ENCODE data around the gene HSD17B10. TPM values are rescaled to one million over a fixed set of nuclear protein-coding genes. Genes with fewer than 3 reads are reported as not detected.
"Not testable (repeated sequence)": the region's sequence is repeated elsewhere in the genome, so short reads cannot be mapped to it uniquely, and the experiment has no call there.

The HSD17B10 gene
- total RNA-seq, 1 donor from 2014 or later: 139 TPM

- intact Hi-C loops (cut with micrococcal nuclease): loop anchor here (1.0 to 10.0 kb wide), 3 partner anchors 11 to 1382 kb away; partner anchors contain the start of genes HSD17B10, MAGED2 and PHF8
- peaks cover 21% of the 10 kb centered on the region for H3K4me1 Mint-ChIP-seq (ENCODE audit: low read depth)
- peaks cover 16% of the 10 kb centered on the region for H3K36me3 Mint-ChIP-seq (ENCODE audit: low read depth)
- H3K27me3 Mint-ChIP-seq (ENCODE audit: low read depth): no peaks in the 10 kb centered on the region
- H3K4me3 Mint-ChIP-seq (ENCODE audit: low read depth): peak within 1 kb of the TSS; percentile 95
- no peak for DNase-seq (ENCODE audit: low spot score)
- no peaks in the 10 kb centered on the region for H3K9me3 Mint-ChIP-seq
- H3K27ac Mint-ChIP-seq: peak within 1 kb of the TSS; percentile 79
Measured at GRCh38 chrX:53422861-53423306, 11.3 kb downstream of the HSD17B10 start, which contains the start of gene RIBC1. RIBC1 (plus strand) TSS chrX:53422873; CDS start chrX:53426277, 3,404 bp downstream.

- Mint-ChIP-seq H3K27ac (peak within 1 kb of the TSS; percentile 79), H3K4me3 (ENCODE audit: low read depth) (peak within 1 kb of the TSS; percentile 95), H3K27me3 (ENCODE audit: low read depth) (no peaks in the 10 kb centered on the region), H3K9me3 (no peaks in the 10 kb centered on the region), H3K4me1 (ENCODE audit: low read depth) (peaks cover 25% of the 10 kb centered on the region), H3K36me3 (ENCODE audit: low read depth) (peaks cover 21% of the 10 kb centered on the region)
- peak; percentile 94 for DNase-seq (ENCODE audit: low spot score)
- intact Hi-C loops (cut with micrococcal nuclease): loop anchor here (1.0 to 10.0 kb wide), 3 partner anchors 12 to 1383 kb away; partner anchors contain the start of genes HSD17B10, MAGED2 and PHF8
Measured at GRCh38 chrX:53422086-53422860, 11.9 kb downstream of the HSD17B10 start, which contains the start of gene SMC1A. SMC1A (minus strand) TSS chrX:53422654; CDS start chrX:53422600, 54 bp downstream.

GRCh38 chrX:53421772-53422085 lies 12.4 kb downstream of the HSD17B10 start:
- peaks cover 25% of the 10 kb centered on the region for H3K4me1 Mint-ChIP-seq (ENCODE audit: low read depth)
- H3K27me3 Mint-ChIP-seq (ENCODE audit: low read depth): no peaks in the 10 kb centered on the region
- intact Hi-C loops (cut with micrococcal nuclease): loop anchor here (1.0 to 10.0 kb wide), 3 partner anchors 13 to 1383 kb away; partner anchors contain the start of genes HSD17B10, MAGED2 and PHF8
- DNase-seq (ENCODE audit: low spot score): no peak
- H3K27ac Mint-ChIP-seq: peak overlapping the region; percentile 79
- H3K9me3 Mint-ChIP-seq: no peaks in the 10 kb centered on the region
- peak overlapping the region; percentile 95 for H3K4me3 Mint-ChIP-seq (ENCODE audit: low read depth)
- H3K36me3 Mint-ChIP-seq (ENCODE audit: low read depth): peaks cover 21% of the 10 kb centered on the region

DNA sequence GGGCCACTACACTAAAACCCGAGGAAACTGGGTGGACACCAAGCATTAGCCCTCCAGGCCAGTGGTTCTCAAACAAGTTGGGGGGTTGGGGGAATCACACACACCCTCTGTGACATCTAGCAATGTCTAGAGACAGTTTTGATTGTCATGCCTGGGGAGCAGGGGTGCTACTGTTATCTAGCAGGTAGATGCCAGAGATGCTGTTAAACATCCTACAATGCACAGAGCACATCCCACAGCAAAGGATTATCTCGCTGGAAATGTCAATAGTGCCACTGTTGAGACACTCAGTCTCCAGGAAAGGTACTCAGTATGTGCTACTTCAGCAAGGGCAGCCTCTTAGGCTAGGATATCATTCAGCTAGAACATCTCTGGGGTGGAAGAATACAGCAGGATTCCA lies 13.0 kb downstream of the HSD17B10 start:
- Mint-ChIP-seq H3K27me3 (ENCODE audit: low read depth) (no peaks in the 10 kb centered on the region), H3K36me3 (ENCODE audit: low read depth) (peaks cover 21% of the 10 kb centered on the region), H3K4me3 (ENCODE audit: low read depth) (peak overlapping the region; percentile 95), H3K4me1 (ENCODE audit: low read depth) (peaks cover 25% of the 10 kb centered on the region), H3K9me3 (no peaks in the 10 kb centered on the region), H3K27ac (peak overlapping the region; percentile 79)
- intact Hi-C loops (cut with micrococcal nuclease): loop anchor here (5.0 to 10.0 kb wide), 2 partner anchors 621 to 1384 kb away; partner anchors contain the start of genes MAGED2 and PHF8
- DNase-seq (ENCODE audit: low spot score): no peak

DNA sequence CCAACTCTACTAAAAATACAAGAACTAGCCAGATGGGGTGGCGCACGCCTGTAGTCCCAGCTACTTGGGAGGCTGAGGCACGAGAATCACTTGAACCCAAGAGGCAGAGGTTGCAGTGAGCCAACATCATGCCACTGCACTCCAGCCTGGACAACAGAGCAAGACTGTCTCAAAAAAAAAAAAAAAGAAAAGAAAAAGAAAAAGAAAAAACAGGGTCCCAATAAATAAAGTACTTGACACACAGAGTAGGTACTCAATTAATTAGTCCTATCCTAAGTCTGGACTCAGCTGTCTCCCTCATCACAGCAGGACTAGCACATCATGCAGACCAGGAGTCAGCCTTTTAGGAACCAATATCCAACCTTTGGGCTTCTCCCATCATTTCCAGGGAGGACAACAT lies 13.8 kb downstream of the HSD17B10 start:
- not testable (repeated sequence) for H3K27me3 Mint-ChIP-seq (ENCODE audit: low read depth); H3K27ac Mint-ChIP-seq; DNase-seq (ENCODE audit: low spot score); H3K9me3 Mint-ChIP-seq
- Mint-ChIP-seq H3K4me1 (ENCODE audit: low read depth) (peaks cover 25% of the 10 kb centered on the region), H3K4me3 (ENCODE audit: low read depth) (peak overlapping the region; percentile 95), H3K36me3 (ENCODE audit: low read depth) (peaks cover 21% of the 10 kb centered on the region)
- intact Hi-C loops (cut with micrococcal nuclease): loop anchor here (5.0 to 10.0 kb wide), 2 partner anchors 622 to 1384 kb away; partner anchors contain the start of genes MAGED2 and PHF8

- Mint-ChIP-seq H3K36me3 (ENCODE audit: low read depth) (peaks cover 44% of the 10 kb centered on the region), H3K4me3 (ENCODE audit: low read depth) (no peak overlapping the region), H3K9me3 (no peaks in the 10 kb centered on the region)
Measured at GRCh38 chrX:53412446-53412845, 21.7 kb downstream of the HSD17B10 start.

GRCh38 chrX:53403535-53403934 lies 30.6 kb downstream of the HSD17B10 start:
- Mint-ChIP-seq H3K4me3 (ENCODE audit: low read depth) (no peak overlapping the region), H3K36me3 (ENCODE audit: low read depth) (peaks cover 54% of the 10 kb centered on the region), H3K9me3 (no peaks in the 10 kb centered on the region), H3K4me1 (ENCODE audit: low read depth) (no peaks in the 10 kb centered on the region), H3K27ac (no peak overlapping the region), H3K27me3 (ENCODE audit: low read depth) (no peaks in the 10 kb centered on the region)
- DNase-seq (ENCODE audit: low spot score): no peak
- intact Hi-C loops (cut with micrococcal nuclease): no loop called here

More at GRCh38 chrX:53412446-53412845, 21.7 kb downstream of the HSD17B10 start:
- intact Hi-C loops (cut with micrococcal nuclease): no loop called here
- H3K27ac Mint-ChIP-seq: no peak overlapping the region
- no peak for DNase-seq (ENCODE audit: low spot score)
- peaks cover under 1% of the 10 kb centered on the region for H3K4me1 Mint-ChIP-seq (ENCODE audit: low read depth)
- no peaks in the 10 kb centered on the region for H3K27me3 Mint-ChIP-seq (ENCODE audit: low read depth)

GRCh38 chrX:53398216-53398615 lies 36.0 kb downstream of the HSD17B10 start:
- no peak overlapping the region for H3K27ac Mint-ChIP-seq
- intact Hi-C loops (cut with micrococcal nuclease): no loop called here
- H3K27me3 Mint-ChIP-seq (ENCODE audit: low read depth): no peaks in the 10 kb centered on the region
- DNase-seq (ENCODE audit: low spot score): no peak
- H3K36me3 Mint-ChIP-seq (ENCODE audit: low read depth): peaks cover 58% of the 10 kb centered on the region
- H3K4me3 Mint-ChIP-seq (ENCODE audit: low read depth): no peak overlapping the region
- H3K4me1 Mint-ChIP-seq (ENCODE audit: low read depth): no peaks in the 10 kb centered on the region
- no peaks in the 10 kb centered on the region for H3K9me3 Mint-ChIP-seq

- H3K36me3 Mint-ChIP-seq (ENCODE audit: low read depth): peaks cover 45% of the 10 kb centered on the region
- H3K27ac Mint-ChIP-seq: no peak overlapping the region
- intact Hi-C loops (cut with micrococcal nuclease): no loop called here
Measured at GRCh38 chrX:53395605-53396298, 38.4 kb downstream of the HSD17B10 start.

GRCh38 chrX:53383376-53384076 lies 50.6 kb downstream of the HSD17B10 start:
- H3K4me1 Mint-ChIP-seq (ENCODE audit: low read depth): no peaks in the 10 kb centered on the region
- DNase-seq (ENCODE audit: low spot score): no peak
- H3K36me3 Mint-ChIP-seq (ENCODE audit: low read depth): peaks cover 55% of the 10 kb centered on the region
- intact Hi-C loops (cut with micrococcal nuclease): no loop called here
- no peak overlapping the region for H3K4me3 Mint-ChIP-seq (ENCODE audit: low read depth)
- no peaks in the 10 kb centered on the region for H3K27me3 Mint-ChIP-seq (ENCODE audit: low read depth)
- H3K27ac Mint-ChIP-seq: no peak overlapping the region
- no peaks in the 10 kb centered on the region for H3K9me3 Mint-ChIP-seq

More at GRCh38 chrX:53395605-53396298, 38.4 kb downstream of the HSD17B10 start:
- no peaks in the 10 kb centered on the region for H3K4me1 Mint-ChIP-seq (ENCODE audit: low read depth)
- H3K27me3 Mint-ChIP-seq (ENCODE audit: low read depth): no peaks in the 10 kb centered on the region
- H3K4me3 Mint-ChIP-seq (ENCODE audit: low read depth): no peak overlapping the region
- DNase-seq (ENCODE audit: low spot score): no peak
- H3K9me3 Mint-ChIP-seq: no peaks in the 10 kb centered on the region
